ENCODE data around the gene BAG2. TPM values are rescaled to one million over a fixed set of nuclear protein-coding genes. Genes with fewer than 3 reads are reported as not detected.

BAG2 gene
- total and polyA plus RNA-seq, 10 of the 15 experiments (the other 5 are each of a cell fraction or from before 2014, with no cell fraction given): 7.7 to 17.6 (median 9.6) TPM

- Histone ChIP-seq H3K36me3 (ENCODE audit: control insufficient read depth in 2 of 2, insufficient read depth in 2 of 2, low read length in 1 of 2) (peaks cover 0 to 5% of the 10 kb centered on the region in 2 experiments; a peak in 3 of 4 replicates), H3K4me1 (ENCODE audit: control insufficient read depth, insufficient read depth, low read length) (no peaks in the 10 kb centered on the region), H3K4me2 (ENCODE audit: control insufficient read depth, insufficient read depth) (peak overlapping the region; percentile 93), H3K79me2 (ENCODE audit: control insufficient read depth, insufficient read depth, low read length) (peaks cover 67% of the 10 kb centered on the region), H4K20me1 (ENCODE audit: control insufficient read depth, insufficient read depth) (no peaks in the 10 kb centered on the region), H3K9me3 (replicated peaks; ENCODE audit: control insufficient read depth, insufficient read depth, low read length) (no peaks in the 10 kb centered on the region), H2AFZ (ENCODE audit: control insufficient read depth, low read depth, low read length) (peak overlapping the region; percentile 79), H3K27me3 (replicated peaks in 1 of 2; ENCODE audit: control insufficient read depth in 2 of 2, insufficient read depth in 2 of 2, low read length in 1 of 2) (no peaks in the 10 kb centered on the region), H3K4me3 (peak overlapping the region; percentile 84), H3K9ac (ENCODE audit: control insufficient read depth, insufficient read depth, low read length) (peak overlapping the region; percentile 73), H3K27ac (ENCODE audit: control insufficient read depth, insufficient read depth) (peak overlapping the region; percentile 86)
- 44% methylated on average over 5 of the region's 5 CpGs for WGBS (ENCODE audit: insufficient coverage, insufficient replicate concordance, low lambda C conversion rate, missing lambda C conversion rate)
- no peak for TF ChIP-seq RELA (IDR thresholded peaks at IDR 0.05; ENCODE audit: borderline replicate concordance, partially characterized antibody)
- no peak for TF ChIP-seq CBX5 (IDR thresholded peaks at IDR 0.05; ENCODE audit: low read depth)
- TF ChIP-seq MLLT1 (IDR thresholded peaks at IDR 0.05): no peak
- TF ChIP-seq NFIC (IDR thresholded peaks at IDR 0.05; ENCODE audit: low read depth, low read length): no peak
- TF ChIP-seq, protein P1, sequence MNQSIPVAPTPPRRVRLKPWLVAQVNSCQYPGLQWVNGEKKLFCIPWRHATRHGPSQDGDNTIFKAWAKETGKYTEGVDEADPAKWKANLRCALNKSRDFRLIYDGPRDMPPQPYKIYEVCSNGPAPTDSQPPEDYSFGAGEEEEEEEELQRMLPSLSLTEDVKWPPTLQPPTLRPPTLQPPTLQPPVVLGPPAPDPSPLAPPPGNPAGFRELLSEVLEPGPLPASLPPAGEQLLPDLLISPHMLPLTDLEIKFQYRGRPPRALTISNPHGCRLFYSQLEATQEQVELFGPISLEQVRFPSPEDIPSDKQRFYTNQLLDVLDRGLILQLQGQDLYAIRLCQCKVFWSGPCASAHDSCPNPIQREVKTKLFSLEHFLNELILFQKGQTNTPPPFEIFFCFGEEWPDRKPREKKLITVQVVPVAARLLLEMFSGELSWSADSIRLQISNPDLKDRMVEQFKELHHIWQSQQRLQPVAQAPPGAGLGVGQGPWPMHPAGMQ (IDR thresholded peaks at IDR 0.05; ENCODE audit: borderline replicate concordance): no peak
- no peak for TF ChIP-seq TCF3 (IDR thresholded peaks at IDR 0.05; ENCODE audit: borderline replicate concordance, insufficient read depth, low read depth, low read length)
- no peak; the same call in 1 of the 2 replicates for TF ChIP-seq MXI1 (IDR thresholded peaks at IDR 0.05; ENCODE audit: low read depth, low read length)
- no peak for TF ChIP-seq EP300 (IDR thresholded peaks at IDR 0.05; ENCODE audit: borderline replicate concordance in 1 of 2, control insufficient read depth in 1 of 2, low read depth in 2 of 2, low read length in 2 of 2)
- 0 out of 2 replicates have a peak, but pooled peaks have one; percentile 24 for TF ChIP-seq IKZF1 (conservative IDR thresholded peaks at IDR 0.05)
- no peak for TF ChIP-seq ZNF622 (IDR thresholded peaks at IDR 0.05)
- TF ChIP-seq CHD2 (IDR thresholded peaks at IDR 0.05; ENCODE audit: borderline replicate concordance, low read depth, low read length): no peak
- no peak for TF ChIP-seq HDAC6 (IDR thresholded peaks at IDR 0.05; ENCODE audit: unreplicated experiment)
- TF ChIP-seq PKNOX1 (IDR thresholded peaks at IDR 0.05): no peak
- peak; percentile 49; the same call in 1 of the 2 replicates for TF ChIP-seq ZNF24 (IDR thresholded peaks at IDR 0.05)
- no peak for TF ChIP-seq ZNF384 (IDR thresholded peaks at IDR 0.05; ENCODE audit: borderline replicate concordance, low read depth, low read length)
- TF ChIP-seq SPI1 (IDR thresholded peaks at IDR 0.05; ENCODE audit: borderline replicate concordance, insufficient read depth, low read depth, low read length): no peak
- TF ChIP-seq, protein P2, sequence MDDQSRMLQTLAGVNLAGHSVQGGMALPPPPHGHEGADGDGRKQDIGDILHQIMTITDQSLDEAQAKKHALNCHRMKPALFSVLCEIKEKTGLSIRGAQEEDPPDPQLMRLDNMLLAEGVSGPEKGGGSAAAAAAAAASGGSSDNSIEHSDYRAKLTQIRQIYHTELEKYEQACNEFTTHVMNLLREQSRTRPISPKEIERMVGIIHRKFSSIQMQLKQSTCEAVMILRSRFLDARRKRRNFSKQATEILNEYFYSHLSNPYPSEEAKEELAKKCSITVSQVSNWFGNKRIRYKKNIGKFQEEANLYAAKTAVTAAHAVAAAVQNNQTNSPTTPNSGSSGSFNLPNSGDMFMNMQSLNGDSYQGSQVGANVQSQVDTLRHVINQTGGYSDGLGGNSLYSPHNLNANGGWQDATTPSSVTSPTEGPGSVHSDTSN (IDR thresholded peaks at IDR 0.05; ENCODE audit: insufficient replicate concordance, low read depth, low read length): no peak
- TSS peak; percentile 45 for BruUV-seq (replicated peaks)
- no peak for DNase-seq (ENCODE audit: low read depth, low spot score)
- ChIA-PET POLR2A (interaction anchor here (1.3 kb wide), 1 partner anchor 9 kb away, joined by 4 read pairs; no protein-coding TSS in a partner anchor), CTCF (interaction anchor here (1.0 kb wide), 1 partner anchor 143 kb away, joined by 3 read pairs; the partner anchor contains the start of gene PRIM2), RAD21 (ENCODE audit: unreplicated experiment) (interaction anchor here (1.3 kb wide), 1 partner anchor 270 kb away, joined by 3 read pairs; no protein-coding TSS in a partner anchor), SMC1A (ENCODE audit: uncharacterized antibody, unreplicated experiment) (no interaction called here)
- ATAC-seq: no peak
- intact Hi-C loops (cut with micrococcal nuclease; ENCODE audit: unreplicated experiment): loop anchor here (2.0 to 5.0 kb wide), 6 partner anchors 49 to 272 kb away; partner anchors contain the start of genes BEND6, PRIM2, RAB23 and ZNF451
- FAIRE-seq: no peak
- in situ Hi-C loops (cut with MboI): loop anchor here (10.0 kb wide), 1 partner anchor 141 kb away; the partner anchor contains the start of gene PRIM2
Observed at GRCh38 chr6:57173886-57174510, 1.9 kb downstream of the BAG2 start.

All from GM12878 (cell line).